GM18520 (cell line): ENCODE data around the gene IPPK.

Experiments used
- ATAC-seq: cut with Tn5 transposase; IDR thresholded peaks from one replicate; pipeline ENCODE4 v1.9.1; 2021; ENCODE audit not compliant: unreplicated experiment

The IPPK gene

DNA sequence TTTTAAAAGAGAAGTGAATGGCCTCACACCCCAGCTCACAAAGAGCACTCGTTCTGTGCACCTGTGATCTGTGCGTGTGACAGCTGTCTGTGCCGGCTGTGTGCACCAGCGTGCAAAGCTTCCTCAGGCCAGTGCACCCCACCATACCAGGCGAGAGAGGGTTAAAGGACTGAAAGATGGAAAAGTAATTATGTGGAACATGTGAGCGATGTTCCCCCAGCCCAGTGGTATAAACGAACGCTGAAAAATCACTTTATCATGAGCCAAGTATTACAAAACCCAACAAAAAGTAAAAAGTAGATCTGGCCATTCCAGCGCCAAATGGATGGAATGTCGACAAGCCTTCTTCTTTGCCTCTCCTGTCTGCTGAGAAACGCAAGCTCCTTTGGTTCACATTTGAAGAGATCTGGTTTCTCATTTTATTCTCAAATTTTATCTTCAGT, 53.7 kb downstream of the IPPK start:
- ATAC-seq, result no peak

DNA sequence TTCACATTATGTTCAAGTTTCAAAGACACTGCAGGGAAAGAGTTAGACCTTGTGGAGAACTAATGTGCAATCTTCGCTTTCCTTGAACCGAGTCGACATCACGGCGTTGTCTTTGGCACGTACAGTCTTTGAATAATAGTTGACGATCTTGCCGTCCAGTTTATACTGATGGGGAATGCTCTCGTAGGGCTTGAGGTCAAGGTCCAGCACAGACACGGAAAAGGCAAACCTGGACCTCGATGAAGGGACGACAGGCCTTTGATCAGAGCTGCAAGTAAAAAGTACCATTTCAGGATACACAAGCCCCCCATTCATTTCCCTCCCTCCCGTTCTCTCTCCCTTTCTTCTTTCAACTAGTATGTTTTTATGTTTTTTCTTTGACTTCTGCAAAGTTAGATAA, 54.1 kb downstream of the IPPK start:
- ATAC-seq, result no peak

DNA sequence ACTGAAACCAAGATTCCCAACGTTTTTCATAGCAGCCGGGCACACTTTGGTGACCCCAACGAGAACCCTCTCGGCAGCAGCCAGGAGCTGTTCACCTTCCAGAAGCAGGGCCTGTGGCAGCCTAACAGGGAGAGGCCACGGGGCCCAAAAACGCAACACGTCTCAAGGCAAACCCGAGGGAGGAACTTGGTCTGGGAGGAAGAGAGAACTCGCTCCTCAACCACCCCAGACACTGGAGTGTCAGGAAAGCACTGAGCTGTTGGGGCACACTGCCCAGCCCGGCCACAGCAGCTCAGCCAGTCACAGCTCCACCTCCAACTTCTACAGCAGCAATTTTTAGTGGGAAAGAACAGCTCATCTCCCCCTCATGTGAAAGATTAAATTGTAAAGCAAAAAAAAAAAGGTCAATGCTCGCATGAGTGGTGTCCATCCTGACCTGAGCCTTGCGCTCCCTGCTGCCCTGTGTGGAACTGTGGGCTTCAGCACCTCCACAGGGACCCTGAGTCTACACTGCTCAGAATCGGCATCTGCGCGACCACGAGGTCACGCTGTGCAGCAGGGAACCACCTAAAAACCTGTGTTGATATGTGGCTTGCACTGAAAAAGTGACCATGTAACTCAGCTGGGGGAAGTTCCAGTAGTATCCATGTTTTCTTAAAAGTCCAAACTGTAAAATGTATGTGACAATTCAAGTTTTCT, 55.0 kb downstream of the IPPK start:
- no peak for ATAC-seq

DNA sequence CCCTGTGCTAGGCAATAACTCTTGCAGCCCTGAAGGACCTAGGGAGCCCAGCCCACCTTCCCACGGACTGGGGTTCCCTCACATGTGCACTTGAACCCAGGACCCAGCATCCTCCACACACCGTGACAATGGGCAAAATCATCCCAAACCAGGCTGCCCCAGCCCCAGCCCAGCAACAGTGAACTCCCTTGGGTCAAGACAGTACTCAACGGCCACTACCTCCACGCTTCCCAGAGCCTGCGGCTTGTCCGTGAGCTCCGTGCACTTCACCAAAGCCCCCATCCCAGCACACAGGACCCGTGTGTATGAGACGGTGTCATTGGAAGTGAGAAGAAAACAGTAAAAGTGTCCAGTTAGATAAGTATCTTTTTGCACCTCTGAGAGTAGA, 55.8 kb downstream of the IPPK start:
- no peak for ATAC-seq

DNA sequence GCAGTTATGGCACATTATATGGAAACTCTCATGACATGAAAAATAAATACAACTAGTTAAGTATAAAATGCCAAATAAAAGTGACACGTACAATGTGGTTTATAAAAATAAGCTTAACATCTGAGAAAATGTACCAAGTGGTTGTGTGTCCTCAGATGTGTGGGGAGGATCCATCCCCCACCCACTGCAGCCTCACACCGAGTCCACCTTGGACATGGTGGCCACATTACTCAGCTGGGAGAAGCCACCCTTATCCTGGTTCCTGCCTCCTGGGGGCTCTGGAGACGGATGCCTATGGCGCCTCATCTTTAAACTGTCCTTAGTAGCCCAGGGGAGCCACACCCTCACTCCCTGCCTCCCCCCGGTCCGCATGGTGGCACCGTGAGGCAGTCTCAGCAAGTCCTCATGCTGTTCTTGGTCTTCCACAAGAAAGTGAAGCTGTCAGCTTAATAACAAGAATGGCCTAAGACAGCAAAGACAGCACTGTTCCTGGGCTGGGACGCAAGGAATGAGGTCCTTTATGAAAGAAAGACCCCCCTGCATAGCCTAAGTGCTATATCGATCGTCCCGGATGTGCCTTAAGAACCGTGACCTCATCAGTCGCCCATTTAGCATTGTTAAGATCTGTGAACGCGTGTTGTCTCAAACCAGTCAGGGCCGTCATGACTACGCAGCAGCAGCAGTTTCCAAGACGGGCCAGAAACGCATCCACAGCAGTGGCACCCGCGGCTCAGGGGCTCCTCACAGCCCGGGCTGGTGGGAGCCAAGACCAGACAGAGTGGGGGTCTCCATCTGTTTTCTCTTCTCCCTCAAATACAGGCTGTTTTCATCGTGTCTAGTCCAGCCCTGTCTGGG, 56.4 kb downstream of the IPPK start:
- ATAC-seq, result no peak

DNA sequence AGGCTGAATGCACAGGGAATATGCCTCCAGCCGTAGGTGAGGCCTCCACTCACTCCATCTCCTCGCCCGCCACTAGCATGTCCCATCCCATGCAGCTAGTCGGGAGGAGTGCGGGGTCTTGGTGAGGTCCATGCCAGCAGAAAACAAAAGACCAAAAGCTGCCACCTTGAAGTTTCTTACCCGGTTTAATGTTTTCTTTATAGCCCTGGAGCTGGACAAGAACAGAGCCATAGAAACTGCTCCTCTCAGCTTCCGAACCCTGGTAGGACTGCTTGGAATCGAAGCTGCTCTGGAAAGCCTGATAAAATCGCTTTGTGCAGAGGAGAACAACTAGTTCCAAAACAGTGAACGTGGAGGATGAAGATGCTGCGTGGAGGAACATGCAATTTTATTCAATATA, 57.1 kb downstream of the IPPK start:
- no peak for ATAC-seq

DNA sequence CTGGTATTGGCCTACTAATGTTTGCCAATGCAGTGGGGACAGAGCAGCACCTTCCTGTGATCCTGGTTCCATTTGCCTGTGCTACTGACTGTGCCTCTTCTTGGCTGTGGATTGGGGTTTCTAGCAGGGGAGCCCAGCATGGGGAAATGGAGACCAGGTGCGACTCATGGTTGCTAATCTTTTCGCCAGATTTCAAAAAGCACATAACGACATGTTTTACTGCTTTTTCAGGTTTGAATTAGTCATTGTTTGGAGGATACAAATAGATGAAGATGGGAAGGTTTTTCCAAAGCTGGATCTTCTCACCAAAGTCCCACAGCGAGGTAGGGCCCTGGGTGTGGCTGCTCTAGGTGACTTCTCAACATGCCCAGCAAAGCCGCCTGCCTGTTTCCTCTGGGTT, 57.6 kb downstream of the IPPK start:
- ATAC-seq, result no peak

DNA sequence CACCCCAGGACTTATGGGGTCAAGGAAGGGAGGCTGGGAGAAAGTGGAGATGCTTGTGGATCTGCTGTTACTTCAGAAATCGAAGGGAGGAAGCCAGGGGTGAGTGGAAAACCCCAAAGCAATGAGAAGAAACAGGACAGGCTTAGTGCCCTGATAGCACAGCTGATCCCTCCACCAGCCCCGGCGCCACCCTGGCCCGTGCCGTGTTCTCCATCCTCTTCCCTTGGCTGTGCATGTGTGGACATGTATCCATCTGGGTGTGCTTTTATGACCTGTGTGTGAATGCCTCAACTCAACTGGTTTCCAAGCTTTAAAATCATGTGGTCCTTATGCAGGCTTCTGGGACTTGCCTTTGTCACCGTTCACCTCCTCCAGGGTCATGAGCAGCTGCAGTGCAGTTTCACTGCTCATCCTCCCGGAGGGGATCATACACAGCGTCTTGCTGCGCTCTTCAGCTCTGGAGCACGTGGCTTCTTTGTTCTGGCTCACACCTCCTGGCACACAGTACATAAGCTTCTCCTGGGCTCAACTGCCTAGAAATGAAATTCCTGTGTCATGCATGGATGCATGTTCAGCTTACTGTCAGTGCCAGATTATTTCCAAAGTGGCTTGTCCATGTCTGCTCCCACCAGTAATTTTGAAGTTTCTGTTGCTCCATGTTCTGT, 58.2 kb downstream of the IPPK start:
- ATAC-seq, result no peak

DNA sequence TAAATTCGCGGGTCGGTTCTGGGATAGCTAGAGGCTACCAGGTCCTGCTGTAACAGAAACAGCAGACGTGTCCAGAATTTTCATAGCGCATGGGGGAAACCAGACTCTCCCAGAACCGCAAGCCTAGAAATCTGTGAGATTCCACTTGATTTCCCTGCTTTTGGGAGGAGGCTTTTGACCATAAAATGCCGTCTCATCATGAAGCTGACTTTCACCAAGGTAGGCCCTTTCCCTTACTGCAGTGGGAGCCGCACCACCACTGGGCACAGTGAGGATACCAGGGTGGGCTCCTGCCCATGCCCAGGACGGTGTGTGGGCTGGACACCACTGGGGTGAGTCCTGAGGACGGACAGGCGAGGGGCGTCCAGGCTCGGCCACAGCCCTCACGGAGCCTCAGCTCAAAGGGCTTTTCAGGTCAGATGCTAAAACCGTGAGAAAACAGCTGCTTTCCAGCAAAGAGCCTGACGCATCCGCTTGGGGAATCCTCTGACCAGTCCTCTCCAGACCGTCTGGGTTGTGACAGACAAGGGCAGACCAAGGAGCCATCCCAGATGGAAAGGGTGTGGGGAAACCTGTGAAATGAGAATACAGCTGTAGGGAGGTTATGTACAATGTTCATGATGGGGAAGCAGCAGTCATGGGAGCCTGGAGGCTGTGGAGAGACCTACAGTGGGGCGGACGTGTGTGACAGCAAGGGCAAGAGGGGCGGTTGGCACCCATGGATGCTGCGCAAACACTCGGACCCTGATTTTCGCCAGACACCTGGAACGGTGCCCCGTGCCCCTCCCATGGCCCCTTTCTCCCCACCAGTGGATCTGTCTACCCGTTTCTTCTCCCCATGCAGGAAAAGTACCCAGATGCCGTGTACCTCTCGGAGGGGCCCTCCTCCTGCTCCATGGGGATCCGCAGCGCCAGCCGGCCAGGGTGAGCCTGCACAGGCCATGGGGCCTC, 59.2 kb downstream of the IPPK start:
- ATAC-seq, result no peak

DNA sequence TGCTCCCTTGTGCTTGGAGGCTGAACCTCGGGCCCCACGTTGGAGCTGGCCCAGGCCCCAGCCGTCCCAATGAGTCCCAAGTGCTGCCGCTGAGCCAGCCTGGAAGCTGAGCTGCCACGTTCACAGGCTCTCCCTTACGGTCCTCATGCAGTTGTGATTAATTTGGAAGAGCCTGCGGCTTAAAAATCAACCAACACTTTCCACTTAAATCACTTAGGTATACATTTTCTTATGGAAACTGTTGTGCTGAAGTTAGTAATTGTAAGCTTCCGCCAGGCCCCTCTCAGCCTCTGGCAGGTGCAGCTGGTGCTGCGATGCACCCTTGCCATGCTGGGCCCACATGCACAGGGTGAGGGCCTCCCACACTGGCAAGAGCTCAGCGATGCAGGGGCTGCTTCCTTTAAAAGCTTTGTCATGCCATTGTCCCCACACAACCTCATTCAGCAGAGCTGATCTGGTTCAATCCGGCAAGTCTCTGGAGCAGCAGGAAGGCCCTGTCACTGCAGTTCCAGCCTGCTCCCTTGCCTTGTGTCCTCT, 61.0 kb downstream of the IPPK start:
- ATAC-seq, result no peak

DNA sequence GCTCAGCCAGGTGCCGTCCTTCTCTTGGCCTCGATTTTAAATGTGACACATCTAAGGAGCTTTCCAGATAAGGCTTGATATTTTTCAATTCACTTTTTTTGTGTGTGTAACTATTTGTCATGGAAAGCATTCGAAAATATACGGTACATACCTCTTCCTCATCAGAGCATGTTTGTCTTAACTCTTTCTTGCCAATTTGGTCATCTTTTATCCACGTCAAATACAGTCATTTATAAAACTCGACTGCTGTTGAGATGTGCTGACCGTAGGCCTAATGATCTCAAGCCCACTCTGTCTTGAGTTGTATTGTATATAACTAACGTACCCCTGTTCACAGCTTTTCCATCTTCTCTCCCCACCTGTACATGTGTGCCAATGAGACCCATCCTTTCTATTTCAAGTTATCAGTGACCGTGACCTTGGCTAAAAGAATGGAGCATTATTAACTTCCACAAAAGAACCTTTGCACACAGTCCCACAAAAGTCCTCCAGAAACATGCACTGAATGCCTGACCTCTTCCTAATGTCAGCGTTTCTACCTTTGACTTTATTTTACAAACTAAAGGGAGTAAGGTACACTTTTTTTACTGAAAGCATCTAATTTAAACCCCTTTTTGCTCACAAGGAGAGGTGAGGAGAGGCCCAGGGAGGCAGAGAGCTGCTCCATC, 61.6 kb downstream of the IPPK start:
- ATAC-seq, result no peak

DNA sequence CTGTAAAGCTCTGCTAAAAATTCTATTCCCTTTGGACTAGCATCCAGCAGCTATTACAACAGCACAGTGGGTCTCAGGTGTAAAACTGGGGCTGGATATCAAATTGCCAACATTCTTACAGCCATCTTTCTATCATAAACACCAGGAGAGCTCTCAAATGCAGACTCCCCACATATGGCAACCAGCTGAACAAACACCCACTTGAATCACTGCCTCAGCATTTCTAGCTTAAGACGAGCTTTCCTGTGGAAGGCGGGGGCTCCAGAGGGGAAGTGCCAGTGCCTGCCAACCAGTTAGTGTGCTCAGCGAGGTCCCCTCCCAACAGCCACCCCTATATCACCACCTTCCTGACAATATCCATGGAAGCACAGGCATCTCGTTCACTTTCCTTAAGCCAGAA, 62.2 kb downstream of the IPPK start:
- ATAC-seq, result no peak

DNA sequence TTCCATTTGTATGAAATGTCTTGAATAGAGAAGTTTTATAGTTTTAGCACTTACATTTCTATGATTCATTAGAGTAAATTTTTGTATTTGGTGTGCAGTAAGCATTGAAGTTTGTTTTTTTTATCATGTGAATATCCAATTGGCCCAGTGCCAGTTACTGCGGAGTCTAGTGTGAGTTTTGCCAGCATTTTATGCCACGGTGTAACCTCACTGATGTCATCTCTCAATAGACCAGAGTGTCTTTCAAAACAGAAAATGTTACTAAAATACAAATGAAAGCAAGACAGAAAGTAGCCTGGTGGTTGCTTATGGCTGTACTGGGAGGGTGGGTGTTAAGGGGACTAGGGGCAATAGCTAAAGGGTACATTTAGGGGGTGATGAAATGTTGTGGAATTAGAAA, 62.8 kb downstream of the IPPK start:
- no peak for ATAC-seq

DNA sequence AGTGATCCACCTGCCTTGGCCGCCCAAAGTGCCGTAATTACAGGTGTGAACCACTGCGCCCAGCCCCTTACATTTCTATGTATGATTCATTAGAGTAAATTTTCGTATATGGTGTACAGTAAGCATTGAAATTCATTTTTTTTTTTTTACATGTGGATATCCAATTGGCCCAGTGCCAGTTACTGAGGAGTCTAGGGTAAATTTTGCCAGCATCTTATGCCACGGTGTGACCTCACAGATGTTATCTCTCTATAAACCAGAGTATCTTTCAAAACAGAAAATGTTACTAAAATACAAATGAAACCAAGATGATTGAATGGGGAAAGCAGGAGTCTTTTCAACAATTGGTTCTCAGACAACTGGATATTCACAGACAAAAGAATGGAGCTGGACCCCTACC, 64.7 kb downstream of the IPPK start:
- no peak for ATAC-seq

DNA sequence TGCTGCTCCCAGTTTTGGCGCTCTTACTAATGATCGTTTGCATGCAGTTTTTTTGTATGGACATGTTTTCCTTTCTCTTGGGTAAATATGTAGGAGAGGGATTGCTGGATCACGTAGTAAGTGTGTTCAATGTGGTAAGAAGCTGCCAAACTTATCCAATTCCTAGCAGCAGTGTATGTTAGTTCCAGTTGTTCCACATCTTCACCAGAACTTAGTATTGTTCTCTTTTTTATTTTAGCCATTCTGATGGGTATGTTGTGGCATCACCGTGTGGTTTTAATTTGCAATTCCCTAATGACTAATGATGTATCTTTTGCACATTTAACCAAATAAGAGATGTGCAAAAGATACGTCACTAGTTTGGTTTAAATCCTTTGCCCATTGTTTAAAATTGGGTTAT, 65.9 kb downstream of the IPPK start:
- ATAC-seq, result no peak

DNA sequence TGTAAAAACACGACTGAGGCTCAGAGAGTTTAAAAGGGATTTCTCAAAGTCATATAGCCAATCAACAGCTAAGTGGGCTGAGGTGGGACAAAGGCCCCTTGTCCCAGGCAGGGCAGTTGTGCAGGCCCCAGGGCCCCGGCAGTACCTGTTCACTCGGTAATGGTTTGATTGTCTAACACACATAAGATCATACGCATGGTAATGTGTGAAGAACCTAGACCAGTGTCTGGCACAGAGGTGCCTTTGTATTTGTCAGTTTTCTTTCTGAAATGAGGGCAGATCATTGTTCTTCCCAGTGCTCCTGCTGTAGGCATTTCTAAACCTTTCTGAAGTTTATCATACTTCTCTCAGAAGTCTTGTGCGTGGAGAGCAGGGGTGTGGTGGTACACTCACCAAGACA, 66.8 kb downstream of the IPPK start:
- ATAC-seq, result no peak

DNA sequence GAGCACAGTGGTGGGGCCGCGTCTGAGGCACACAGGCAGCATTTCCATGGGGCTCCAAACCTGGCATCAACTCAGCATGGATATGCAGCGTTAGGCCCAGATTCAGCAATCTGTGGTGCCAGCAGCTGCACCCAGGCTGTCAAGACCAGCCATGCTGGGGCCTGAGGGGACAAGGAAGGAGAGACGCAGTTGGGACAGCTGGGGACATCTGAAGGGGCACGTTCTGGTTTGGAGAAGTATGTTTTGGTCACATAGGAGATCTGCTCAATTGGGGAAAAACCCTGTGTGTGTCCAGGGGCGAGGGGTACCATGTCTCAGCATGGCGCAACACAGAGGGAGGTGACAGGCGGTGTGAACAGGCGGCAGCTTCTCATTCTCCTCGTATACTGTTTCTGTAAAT, 67.5 kb downstream of the IPPK start:
- ATAC-seq, result no peak

DNA sequence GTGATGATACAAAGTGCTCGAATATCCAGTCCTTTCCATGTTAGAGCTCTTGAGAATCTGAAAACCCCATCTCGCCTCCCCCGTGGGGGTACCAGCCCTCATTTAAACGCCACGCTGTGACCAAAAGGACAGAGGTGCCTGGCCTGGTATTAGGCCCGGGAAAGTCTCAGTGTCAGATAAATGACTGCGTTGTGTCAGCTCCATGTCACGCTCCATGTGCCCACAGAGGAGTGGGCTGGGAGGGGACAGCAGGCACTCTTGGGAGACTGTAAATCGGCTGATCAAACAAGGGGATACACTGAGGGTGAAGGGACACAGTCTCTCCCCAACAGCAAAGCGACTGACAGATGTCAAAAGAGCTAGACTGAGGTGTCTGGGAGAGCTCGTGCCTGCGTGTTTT, 68.5 kb downstream of the IPPK start:
- no peak for ATAC-seq

DNA sequence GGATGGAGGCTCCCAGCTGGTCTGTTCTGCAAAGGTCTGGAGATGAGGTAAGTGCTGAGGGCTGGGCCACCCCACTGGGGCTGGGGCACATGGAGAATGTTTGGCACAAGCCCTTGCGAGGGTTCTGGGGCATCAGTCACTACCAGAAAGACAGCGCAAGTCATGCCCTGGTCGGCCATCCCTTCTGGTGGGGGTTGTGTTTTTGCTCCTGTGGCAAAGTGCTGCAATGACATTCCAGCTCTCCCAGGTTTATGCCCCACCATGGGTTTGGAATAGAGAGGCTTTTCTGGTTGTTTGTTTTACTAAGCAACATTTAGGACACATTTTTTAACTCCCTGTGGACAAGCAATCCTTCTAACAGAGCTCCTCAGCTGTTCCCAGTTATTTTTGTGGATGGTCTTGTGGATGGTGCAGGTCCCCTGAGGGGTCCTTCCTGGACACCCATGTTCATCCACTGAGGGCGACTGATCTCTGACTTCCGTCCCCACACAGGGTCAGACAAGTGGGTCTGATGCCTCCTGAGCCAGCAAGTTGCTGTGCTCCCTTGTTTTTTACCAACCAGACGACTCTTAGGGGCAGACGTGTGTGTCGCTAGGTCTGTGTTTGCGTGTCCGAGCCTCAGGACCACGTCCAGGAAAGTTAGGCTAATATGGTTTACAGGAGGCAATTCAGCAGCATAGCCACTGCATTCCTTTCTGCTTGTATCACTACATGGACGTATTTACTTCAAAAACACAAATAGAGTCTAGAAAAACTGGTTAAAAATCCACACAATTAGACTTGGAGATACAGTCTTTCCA, 69.3 kb downstream of the IPPK start:
- ATAC-seq, result no peak
